HG03135 (cell line): ENCODE data around the gene DNAJB12.
A peak's percentile ranks its signal among the peaks of the same experiment; 100 is the strongest.
"Not testable (repeated sequence)": the region's sequence is repeated elsewhere in the genome, so short reads cannot be mapped to it uniquely, and the experiment has no call there.

ENCODE experiments used
- ATAC-seq: cut with Tn5 transposase; IDR thresholded peaks from one replicate; pipeline ENCODE4 v1.9.1; 2021; ENCODE audit warnings: mild to moderate bottlenecking, moderate library complexity; ENCODE audit not compliant: unreplicated experiment

The DNAJB12 gene

DNA sequence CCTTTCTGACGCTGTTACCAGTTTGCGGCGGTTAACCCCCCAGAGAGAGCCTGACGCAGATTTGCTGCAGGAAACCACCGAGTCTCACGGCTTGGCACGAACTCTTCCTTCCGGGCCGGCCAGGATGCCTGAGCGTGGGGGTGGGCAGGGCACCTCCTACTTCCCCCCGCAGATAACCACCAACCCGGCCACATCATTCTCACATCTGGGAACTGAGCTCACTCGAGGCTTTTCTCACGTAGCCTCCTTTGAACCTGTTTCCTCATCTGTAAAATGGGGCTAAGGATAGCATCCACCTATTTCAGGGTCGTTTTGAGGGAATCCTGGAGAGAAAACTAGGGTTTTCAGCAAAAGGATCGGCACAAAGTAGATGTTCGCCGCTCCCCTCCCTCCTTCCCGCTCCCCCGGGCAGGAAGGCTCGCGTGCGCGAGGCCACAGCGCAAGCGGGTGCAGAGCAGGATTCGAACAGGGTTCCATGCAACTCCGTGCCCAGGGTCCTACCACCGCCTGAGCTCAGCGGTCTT, 57.4 kb downstream of the DNAJB12 start:
- peak; percentile 45 for ATAC-seq

DNA sequence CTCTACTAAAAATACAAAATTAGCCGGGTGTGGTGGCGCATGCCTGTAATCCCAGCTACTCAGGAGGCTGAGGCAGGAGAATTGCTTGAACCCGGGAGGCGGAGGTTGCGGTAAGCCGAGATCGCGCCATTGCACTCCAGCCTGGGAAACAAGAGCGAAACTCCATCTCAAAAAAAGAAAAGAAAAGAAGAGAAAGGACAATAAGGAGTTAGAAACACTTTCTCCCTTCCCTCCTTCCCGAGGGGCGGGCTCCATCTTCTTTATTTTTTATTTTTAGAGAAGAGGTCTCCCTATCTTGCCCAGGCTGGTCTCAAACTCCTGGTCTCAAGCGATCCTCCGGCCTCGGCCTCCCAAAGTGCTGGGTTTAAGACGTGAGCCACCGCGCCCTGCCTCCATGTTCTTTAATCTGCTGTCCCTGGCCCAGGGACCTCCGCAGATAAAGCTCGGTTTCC, 57.9 kb downstream of the DNAJB12 start:
- not testable (repeated sequence) for ATAC-seq

DNA sequence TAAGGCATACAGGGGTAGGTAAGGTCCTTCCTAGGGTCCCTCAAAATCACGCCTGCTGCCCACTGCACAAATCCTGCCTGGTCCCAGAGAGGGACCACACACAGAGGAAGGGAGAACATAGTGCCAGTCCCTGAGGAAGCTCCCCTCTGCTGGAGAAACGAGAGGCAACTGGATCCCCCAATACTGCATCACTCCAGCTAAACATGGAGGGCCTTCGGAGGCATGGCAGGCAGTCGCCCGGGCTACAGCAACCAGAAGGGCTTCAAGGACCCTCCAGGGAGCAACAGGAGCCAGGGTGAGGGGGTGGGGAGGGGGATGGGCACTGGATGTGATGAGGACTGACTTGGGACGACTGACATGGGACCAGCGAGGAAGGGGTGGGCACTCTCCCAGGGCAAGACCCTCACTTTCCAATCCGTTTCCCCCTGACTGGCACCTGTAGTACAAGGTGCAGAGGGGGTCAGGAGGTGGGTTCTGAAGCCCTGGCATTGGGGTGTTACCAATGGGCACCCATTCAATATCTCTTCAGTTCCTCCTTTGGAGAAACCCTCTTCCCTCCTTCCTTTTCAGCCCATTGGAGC, 59.3 kb downstream of the DNAJB12 start:
- no peak for ATAC-seq

DNA sequence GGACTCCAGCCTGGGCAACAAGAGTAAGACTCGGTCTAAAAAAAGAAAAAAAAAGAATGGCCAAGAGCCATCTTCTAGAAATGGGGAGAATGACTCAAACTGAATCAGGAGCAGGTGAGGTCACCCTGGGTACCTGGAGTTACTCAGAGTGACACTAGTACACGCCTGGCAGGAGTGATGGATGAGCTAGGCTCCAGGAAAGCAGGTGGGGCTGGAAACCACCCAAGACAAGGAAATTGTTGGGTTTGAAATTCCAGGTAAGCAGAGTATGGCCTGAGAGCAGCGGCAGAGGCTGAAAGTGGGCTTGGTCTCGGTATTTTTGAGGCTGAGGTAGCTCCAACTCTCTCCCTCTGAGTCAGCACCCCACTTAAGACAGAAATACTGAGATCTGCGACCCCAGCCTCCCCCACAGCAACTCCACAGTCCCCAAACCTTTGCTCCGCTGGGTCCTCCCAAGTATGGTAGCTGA, 62.5 kb downstream of the DNAJB12 start:
- ATAC-seq = no peak

DNA sequence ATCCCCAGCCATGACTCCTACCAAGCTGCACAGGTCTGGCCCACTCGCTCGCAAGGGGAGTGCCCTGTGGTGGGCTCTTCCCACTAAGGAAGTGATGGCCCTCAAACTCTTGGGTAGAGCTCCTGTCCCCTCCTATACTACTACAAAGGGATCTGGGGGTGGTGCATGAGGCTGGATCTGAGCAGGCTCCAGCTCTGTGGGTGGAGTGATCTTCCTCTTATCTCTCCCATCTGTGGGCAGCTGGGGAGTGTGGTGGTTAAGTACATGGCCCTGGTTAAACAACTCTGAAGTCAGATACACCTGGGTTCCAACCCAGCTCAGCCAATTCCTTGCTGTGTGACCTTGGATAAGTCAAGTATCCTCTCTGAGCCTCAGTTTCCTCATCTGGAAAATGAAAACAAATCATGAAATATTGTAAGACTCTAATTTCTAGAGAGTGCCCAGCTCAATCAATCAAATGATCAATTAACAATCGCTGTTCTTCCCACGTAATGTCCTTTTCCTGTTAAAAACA, 63.6 kb downstream of the DNAJB12 start:
- no peak for ATAC-seq

DNA sequence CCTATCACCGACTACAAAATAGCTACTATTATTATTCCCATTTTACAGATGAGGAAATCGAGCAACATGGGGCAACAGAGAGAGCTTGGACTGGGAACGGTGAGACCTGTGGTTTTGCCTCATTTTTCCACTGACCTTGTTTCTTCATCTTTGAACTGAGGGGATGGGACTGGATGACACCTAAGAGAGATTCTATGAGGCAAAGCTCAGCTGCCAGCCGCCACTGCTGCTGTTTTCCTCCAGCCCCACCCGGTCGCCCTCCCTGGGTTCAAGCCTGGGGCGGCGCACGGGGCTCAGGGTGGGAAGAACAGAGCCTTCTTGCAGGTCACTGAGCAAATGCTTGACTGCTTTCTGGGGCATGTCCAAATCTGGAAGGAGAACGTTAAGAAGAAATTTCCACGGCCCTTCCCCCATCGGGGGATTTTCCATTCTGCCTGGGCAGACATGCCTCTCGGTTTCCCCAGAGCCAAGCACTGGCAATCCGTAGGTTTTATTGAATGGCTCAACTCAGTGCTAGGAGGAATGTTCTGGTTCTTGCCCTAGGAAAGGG, 68.7 kb downstream of the DNAJB12 start:
- no peak for ATAC-seq

DNA sequence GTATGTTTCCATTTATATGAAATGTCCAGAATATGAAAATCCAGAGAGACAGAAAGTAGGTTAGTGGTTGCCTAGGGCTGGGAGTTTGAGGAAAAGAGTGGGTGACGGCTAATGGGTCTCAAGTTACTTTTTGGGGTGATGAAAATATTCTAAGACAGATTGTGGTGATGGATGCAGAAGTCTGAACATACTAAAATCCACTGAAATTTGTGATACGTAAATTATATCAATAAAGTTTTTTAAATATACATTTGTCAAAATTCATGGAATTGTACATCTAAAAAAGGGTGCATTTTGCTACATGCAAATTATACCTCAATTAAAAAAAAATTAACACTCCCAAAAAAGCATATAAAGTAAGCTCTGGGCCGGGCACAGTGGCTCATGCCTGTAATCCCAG, 71.6 kb downstream of the DNAJB12 start:
- ATAC-seq = no peak
